Sigmoid colon (tissue), 7 donors: Measurements from ENCODE around the gene ARHGAP11A. TPM values are rescaled to one million over a fixed set of nuclear protein-coding genes. Genes with fewer than 3 reads are reported as not detected.
A peak's percentile ranks its signal among the peaks of the same experiment; 100 is the strongest.

ENCODE experiments used
- DNase-seq: peaks from one replicate; pipeline ENCODE4 v3.0.0-alpha.2; 2019
- H3K27ac ChIP-seq, 4 donors: fragments of 200-600 bp; sonication (generic); one replicate each; pipeline ENCODE4 v1.5.1; 2016 to 2019; ENCODE audit warnings: mild to moderate bottlenecking in 1 of 4
- H3K27me3 ChIP-seq, 3 donors: fragments of 200-600 bp; sonication (generic); one replicate each; pipeline ENCODE4 v1.5.1; 2019; ENCODE audit warnings: mild to moderate bottlenecking in 1 of 3
- H3K36me3 ChIP-seq, 4 donors: fragments of 200-600 bp; sonication (generic); one replicate each; pipeline ENCODE4 v1.5.1; 2016 to 2019
- H3K4me1 ChIP-seq, 4 donors: fragments of 200-600 bp; sonication (generic); one replicate each; pipeline ENCODE4 v1.5.1; 2017 to 2019
- H3K4me3 ChIP-seq, 4 donors: fragments of 200-600 bp; sonication (generic); one replicate each; pipeline ENCODE4 v1.5.1; 2017 to 2019; ENCODE audit warnings: mild to moderate bottlenecking in 2 of 4, moderate library complexity in 1 of 4
- H3K9me3 ChIP-seq, 4 donors: fragments of 200-600 bp in 3 of 4; sonication (generic) in 3 of 4; one replicate each; pipeline versions ENCODE4 v1.5.1 to v1.6.1; 2013 to 2019
- CTCF ChIP-seq, 4 experiments: fragments of 450-650 bp in 3 of 4; fragments of 200-600 bp in 1 of 4; IDR thresholded peaks; one replicate each; pipeline ENCODE4 v1.5.1; 2016 to 2019; ENCODE audit warnings: antibody characterized with exemption in 4 of 4, mild to moderate bottlenecking in 3 of 4, moderate library complexity in 2 of 4
- EP300 ChIP-seq, 4 donors: sonication (generic); formaldehyde crosslinking; IDR thresholded peaks; one replicate each; pipeline ENCODE4 v1.6.1; 2017; ENCODE audit warnings: antibody characterized with exemption in 4 of 4
- POLR2A ChIP-seq, 2 donors: fragments of 450-650 bp; IDR thresholded peaks; one replicate each; pipeline ENCODE4 v1.6.1; 2016; ENCODE audit warnings: antibody characterized with exemption in 2 of 2, mild to moderate bottlenecking in 2 of 2, moderate library complexity in 2 of 2
- POLR2AphosphoS5 ChIP-seq, 4 donors: sonication (generic); formaldehyde crosslinking; IDR thresholded peaks; one replicate each; pipeline ENCODE4 v1.6.1; 2017; ENCODE audit warnings: antibody characterized with exemption in 4 of 4
- WGBS, 2 donors: extraction: QIAGEN DNeasy Blood & Tissue Kit; methylation state at CpG; one replicate each; pipeline ENCODE4 v1.1.7; 2013; 5-methylcytosine and 5-hydroxymethylcytosine counted together
- intact Hi-C: fragments of 100-400 bp; cut with DNase I; formaldehyde crosslinking; loops from one replicate; pipeline ENCODE4 v1.15.1; 2023
- polyA plus RNA-seq, 3 donors: library from polyadenylated mRNA; stranded (reverse); fragments of 200-250 nt; gene quantifications; one replicate each; pipeline ENCODE4 v1.2.3, GENCODE V29; 2013
- total RNA-seq, 4 donors: library from RNA; depleted of rRNA; stranded (reverse); fragments of >200 nt; gene quantifications; one replicate each; pipeline ENCODE4 v1.1.0, GENCODE V29; 2016
- donor health status: healthy with polysubstance abuse.
- donor health status: Bipolar disorder and iron deficiency.
- donor health status: healthy.

ARHGAP11A gene
- total and polyA plus RNA-seq, 7 donors, result 0.99 to 12.3 (median 3.5) TPM

GRCh38 chr15:32651229-32651837, 36.0 kb downstream of the ARHGAP11A start:
- H3K4me1 ChIP-seq, result no peaks in the 10 kb centered on the region
- no peaks in the 10 kb centered on the region for H3K36me3 ChIP-seq
- H3K9me3 ChIP-seq, result no peaks in the 10 kb centered on the region
- TF ChIP-seq EP300 (IDR thresholded peaks at IDR 0.05) (no peak), CTCF (IDR thresholded peaks at IDR 0.05) (peak in 3 of 4 experiments; percentile 38 to 63 (median 50))
- no peak overlapping the region for H3K4me3 ChIP-seq
- peak; percentile 64 for DNase-seq
- intact Hi-C loops, result no loop called here
- no peaks in the 10 kb centered on the region for H3K27me3 ChIP-seq
- no peak overlapping the region for H3K27ac ChIP-seq
- 33 to 39% methylated on average over 6 of the region's 6 CpGs for WGBS, 2 donors

- TF ChIP-seq POLR2AphosphoS5 (IDR thresholded peaks at IDR 0.05) (no peak), CTCF (IDR thresholded peaks at IDR 0.05) (no peak), EP300 (IDR thresholded peaks at IDR 0.05) (no peak), POLR2A (IDR thresholded peaks at IDR 0.05) (no peak)
- DNase-seq, result no peak
- no peak overlapping the region for H3K27ac ChIP-seq
- H3K4me1 ChIP-seq, result no peaks in the 10 kb centered on the region
- no peaks in the 10 kb centered on the region for H3K27me3 ChIP-seq
- no peaks in the 10 kb centered on the region for H3K36me3 ChIP-seq
- 85% methylated on average over 3 of the region's 3 CpGs for WGBS, 2 donors
- no peak overlapping the region for H3K4me3 ChIP-seq
- intact Hi-C loops, result no loop called here
- no peaks in the 10 kb centered on the region for H3K9me3 ChIP-seq
These were observed 36.9 kb downstream of the ARHGAP11A start for GRCh38 chr15:32652178-32652577.

GRCh38 chr15:32656091-32656490, 40.8 kb downstream of the ARHGAP11A start:
- H3K27ac ChIP-seq, result no peak overlapping the region
- 54 to 69% methylated on average over 4 of the region's 4 CpGs for WGBS, 2 donors
- no peaks in the 10 kb centered on the region for H3K27me3 ChIP-seq
- intact Hi-C loops, result no loop called here
- H3K4me1 ChIP-seq, result peaks cover 0 to 9% (median 0%) of the 10 kb centered on the region in 4 donors
- H3K9me3 ChIP-seq, result no peaks in the 10 kb centered on the region
- TF ChIP-seq CTCF (IDR thresholded peaks at IDR 0.05) (no peak), POLR2A (IDR thresholded peaks at IDR 0.05) (no peak), EP300 (IDR thresholded peaks at IDR 0.05) (no peak), POLR2AphosphoS5 (IDR thresholded peaks at IDR 0.05) (no peak)
- no peaks in the 10 kb centered on the region for H3K36me3 ChIP-seq
- H3K4me3 ChIP-seq, result no peak overlapping the region
- no peak for DNase-seq

GRCh38 chr15:32656496-32656895, 41.2 kb downstream of the ARHGAP11A start:
- intact Hi-C loops, result no loop called here
- TF ChIP-seq POLR2A (IDR thresholded peaks at IDR 0.05) (no peak), CTCF (IDR thresholded peaks at IDR 0.05) (no peak), EP300 (IDR thresholded peaks at IDR 0.05) (no peak), POLR2AphosphoS5 (IDR thresholded peaks at IDR 0.05) (no peak)

More at GRCh38 chr15:32656496-32656895, 41.2 kb downstream of the ARHGAP11A start:
- Histone ChIP-seq H3K36me3 (no peaks in the 10 kb centered on the region), H3K9me3 (no peaks in the 10 kb centered on the region), H3K4me1 (peaks cover 0 to 9% (median 0%) of the 10 kb centered on the region in 4 donors), H3K27ac (no peak overlapping the region), H3K27me3 (no peaks in the 10 kb centered on the region), H3K4me3 (no peak overlapping the region)
- no peak for DNase-seq
- WGBS, 2 donors, result 88 to 95% methylated on average over 9 of the region's 9 CpGs
